ENCODE measurements around the gene JCAD. TPM values are rescaled to one million over a fixed set of nuclear protein-coding genes. Genes with fewer than 3 reads are reported as not detected.
A peak's percentile ranks its signal among the peaks of the same experiment; 100 is the strongest.

The JCAD gene
- total and polyA plus RNA-seq, 4 donors: 11.3 to 93.7 (median 27.1) TPM

GRCh38 chr10:30050411-30050810 lies 9.0 kb downstream of the JCAD start:
- no peak overlapping the region for H3K4me3 ChIP-seq
- H3K9me3 ChIP-seq (ENCODE audit: control insufficient read depth in 4 of 4, insufficient read depth in 3 of 4, low read length in 3 of 4): peaks cover 0 to 3% (median 0%) of the 10 kb centered on the region in 4 donors
- peaks cover 0 to 2% (median 0%) of the 10 kb centered on the region in 3 donors for H3K27me3 ChIP-seq (ENCODE audit: control insufficient read depth in 3 of 3, insufficient read depth in 3 of 3, low read length in 2 of 3)
- WGBS, 2 donors: 63 to 74% methylated on average over 3 of the region's 3 CpGs
- H3K9ac ChIP-seq (ENCODE audit: insufficient read depth in 1 of 2, low read length in 2 of 2): no peak overlapping the region
- ATAC-seq (ENCODE audit: insufficient read depth, low FRiP score) (no peak), DNase-seq (peak in 2 of 3 donors; percentile 50 to 70)
- peaks cover 0 to 11% (median 0%) of the 10 kb centered on the region in 4 donors for H3K36me3 ChIP-seq (ENCODE audit: control insufficient read depth in 4 of 4, insufficient read depth in 4 of 4, low read length in 4 of 4)
- peaks cover 0 to 26% (median 4%) of the 10 kb centered on the region in 5 donors for H3K4me1 ChIP-seq (ENCODE audit: control insufficient read depth in 5 of 5, insufficient read depth in 5 of 5, low read length in 5 of 5)
- no peak overlapping the region for H3K27ac ChIP-seq (ENCODE audit: low read depth in 1 of 2, low read length in 1 of 2)
- TF ChIP-seq CTCF (IDR thresholded peaks at IDR 0.05; ENCODE audit: control extremely low read depth, extremely low read depth): no peak

GRCh38 chr10:30048768-30049517 lies 10.4 kb downstream of the JCAD start:
- ATAC-seq (ENCODE audit: insufficient read depth, low FRiP score) (no peak), DNase-seq (peak; percentile 32 to 66 (median 53))
- H3K4me1 ChIP-seq (ENCODE audit: control insufficient read depth in 5 of 5, insufficient read depth in 5 of 5, low read length in 5 of 5): peaks cover 0 to 26% (median 4%) of the 10 kb centered on the region in 5 donors
- peaks cover 0 to 2% (median 0%) of the 10 kb centered on the region in 3 donors for H3K27me3 ChIP-seq (ENCODE audit: control insufficient read depth in 3 of 3, insufficient read depth in 3 of 3, low read length in 2 of 3)
- 35 to 44% methylated on average over 18 of the region's 18 CpGs for WGBS, 2 donors
- H3K36me3 ChIP-seq (ENCODE audit: control insufficient read depth in 4 of 4, insufficient read depth in 4 of 4, low read length in 4 of 4): peaks cover 0 to 14% (median 0%) of the 10 kb centered on the region in 4 donors
- no peak overlapping the region for H3K9ac ChIP-seq (ENCODE audit: insufficient read depth in 1 of 2, low read length in 2 of 2)
- H3K9me3 ChIP-seq (ENCODE audit: control insufficient read depth in 4 of 4, insufficient read depth in 3 of 4, low read length in 3 of 4): peaks cover 0 to 4% (median 0%) of the 10 kb centered on the region in 4 donors
- no peak overlapping the region for H3K4me3 ChIP-seq
- no peak for TF ChIP-seq CTCF (IDR thresholded peaks at IDR 0.05; ENCODE audit: control extremely low read depth, extremely low read depth)
- peak overlapping the region; percentile 37 to 48 for H3K27ac ChIP-seq (ENCODE audit: low read depth in 1 of 2, low read length in 1 of 2)

GRCh38 chr10:30047924-30048531 lies 11.4 kb downstream of the JCAD start:
- ATAC-seq (ENCODE audit: insufficient read depth, low FRiP score): no peak
- peaks cover 0 to 2% (median 0%) of the 10 kb centered on the region in 3 donors for H3K27me3 ChIP-seq (ENCODE audit: control insufficient read depth in 3 of 3, insufficient read depth in 3 of 3, low read length in 2 of 3)

More at GRCh38 chr10:30047924-30048531, 11.4 kb downstream of the JCAD start:
- Histone ChIP-seq H3K4me1 (ENCODE audit: control insufficient read depth in 5 of 5, insufficient read depth in 5 of 5, low read length in 5 of 5) (peaks cover 0 to 31% (median 6%) of the 10 kb centered on the region in 5 donors), H3K9ac (ENCODE audit: insufficient read depth in 1 of 2, low read length in 2 of 2) (no peak overlapping the region), H3K4me3 (no peak overlapping the region), H3K36me3 (ENCODE audit: control insufficient read depth in 4 of 4, insufficient read depth in 4 of 4, low read length in 4 of 4) (peaks cover 0 to 11% (median 0%) of the 10 kb centered on the region in 4 donors), H3K27ac (ENCODE audit: low read depth in 1 of 2, low read length in 1 of 2) (peak overlapping the region in 1 of 2 donors; percentile 62), H3K9me3 (ENCODE audit: control insufficient read depth in 4 of 4, insufficient read depth in 3 of 4, low read length in 3 of 4) (peaks cover 0 to 4% (median 0%) of the 10 kb centered on the region in 4 donors)
- no peak for DNase-seq
- no peak for TF ChIP-seq CTCF (IDR thresholded peaks at IDR 0.05; ENCODE audit: control extremely low read depth, extremely low read depth)
- WGBS, 2 donors: 72 to 81% methylated on average over 11 of the region's 11 CpGs
